HG02571 (cell line): ENCODE measurements around the gene CMTM1.
A peak's percentile ranks its signal among the peaks of the same experiment; 100 is the strongest.

ENCODE experiments used
- ATAC-seq: cut with Tn5 transposase; IDR thresholded peaks from one replicate; pipeline ENCODE4 v1.9.1; 2021; ENCODE audit warnings: mild to moderate bottlenecking, moderate library complexity; ENCODE audit not compliant: unreplicated experiment

CMTM1 gene

DNA sequence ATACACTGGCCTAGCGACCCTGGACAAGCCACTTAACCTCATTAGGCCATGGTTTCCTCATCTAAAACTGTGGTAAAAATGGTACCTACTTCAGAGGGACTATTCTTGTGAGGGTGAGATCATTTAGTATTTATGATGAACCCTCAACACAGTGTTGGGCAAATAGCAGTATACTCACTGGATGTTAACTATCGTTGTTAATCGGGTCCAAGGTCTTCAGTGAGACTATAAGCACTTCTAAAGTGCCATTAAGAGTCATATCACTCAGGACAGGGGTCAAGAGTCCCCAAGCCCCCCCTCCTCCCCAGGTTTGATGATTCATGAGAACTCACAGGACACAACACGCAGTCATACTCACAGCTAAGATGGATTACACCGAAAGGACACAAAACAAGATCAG, 27.3 kb upstream of the CMTM1 start:
- ATAC-seq, result no peak

DNA sequence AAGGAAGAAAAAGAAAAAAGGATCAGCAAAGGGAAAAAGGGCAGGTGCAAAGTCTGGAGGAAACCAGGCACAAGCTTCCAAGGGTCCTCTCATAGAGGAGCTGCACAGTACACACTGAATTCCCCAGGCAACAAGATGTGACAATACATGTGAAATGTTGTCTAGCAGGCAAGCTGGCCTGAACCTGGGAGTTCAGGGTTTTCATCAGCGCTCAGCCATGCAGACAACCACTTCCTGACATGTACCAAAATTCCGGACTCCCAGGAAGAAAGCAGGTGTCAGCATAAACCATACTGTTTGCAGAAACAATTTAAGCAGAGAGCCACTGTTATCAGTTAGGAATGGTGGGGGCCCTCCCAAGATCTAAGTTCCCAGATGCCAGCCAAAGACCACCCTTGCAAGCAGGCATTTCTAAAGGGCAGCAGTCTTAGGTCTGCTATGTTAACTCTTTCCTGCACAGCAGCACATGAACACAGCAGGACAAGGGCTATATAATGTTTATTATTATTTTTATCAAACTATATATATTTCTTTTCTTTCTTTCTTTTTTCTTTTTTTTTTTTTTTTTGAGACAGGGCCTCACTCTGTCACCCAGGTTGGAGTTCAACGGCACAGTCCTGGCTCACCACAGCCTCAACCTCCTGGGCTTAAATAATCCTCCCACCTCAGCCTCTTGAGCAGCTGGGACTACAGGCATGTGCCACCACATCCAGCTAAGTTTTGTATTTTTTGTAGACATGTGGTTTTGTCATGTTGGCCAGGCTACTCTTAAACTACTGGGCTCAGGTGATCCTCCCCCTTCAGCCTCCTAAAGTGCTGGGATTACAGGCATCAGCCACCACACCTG, 26.4 kb upstream of the CMTM1 start:
- ATAC-seq, result no peak

DNA sequence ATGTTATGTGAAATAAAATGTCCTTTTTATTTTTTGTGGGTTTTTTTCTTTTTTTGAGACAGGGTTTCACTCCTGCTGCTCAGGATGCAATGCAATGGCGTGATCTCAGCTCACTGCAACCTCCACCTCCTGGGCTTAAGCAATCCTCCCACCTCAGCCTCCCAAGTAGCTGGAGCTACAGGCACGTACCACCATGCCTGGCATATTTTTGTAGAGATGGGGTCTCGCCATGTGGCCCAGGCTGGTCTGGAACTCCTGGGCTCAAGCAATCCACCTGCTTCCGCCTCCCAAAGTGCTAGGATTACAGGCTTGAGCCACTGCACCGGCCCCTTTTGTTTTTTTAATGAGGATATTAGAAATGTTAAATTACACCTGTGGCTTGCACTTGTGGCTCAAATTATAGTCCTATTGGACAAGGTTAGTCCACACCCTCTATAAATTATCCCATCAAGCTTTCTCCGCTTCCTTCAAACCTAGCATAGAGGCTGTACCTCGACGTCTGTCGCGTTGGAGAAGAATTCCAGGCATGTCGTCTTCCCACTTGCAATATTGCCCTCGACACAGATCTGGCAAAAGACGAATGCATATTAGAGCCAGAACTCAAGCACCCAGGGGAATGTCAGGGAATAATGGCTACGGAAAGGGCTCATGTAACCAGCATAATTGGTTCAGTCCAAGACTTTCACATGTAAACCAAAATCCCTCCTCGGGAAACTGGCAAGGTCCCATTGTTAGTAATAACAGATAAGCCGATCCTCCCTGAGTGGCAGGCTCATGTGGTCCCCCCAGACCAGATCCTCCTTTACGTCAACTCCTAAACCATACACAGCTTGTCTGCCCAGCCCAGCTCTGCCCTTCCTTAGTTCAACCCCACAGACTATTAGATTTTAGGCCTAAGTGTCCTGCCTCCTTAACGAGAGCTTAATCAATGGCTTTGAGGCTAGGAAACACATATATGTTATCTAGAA, 24.6 kb upstream of the CMTM1 start:
- ATAC-seq, result no peak

DNA sequence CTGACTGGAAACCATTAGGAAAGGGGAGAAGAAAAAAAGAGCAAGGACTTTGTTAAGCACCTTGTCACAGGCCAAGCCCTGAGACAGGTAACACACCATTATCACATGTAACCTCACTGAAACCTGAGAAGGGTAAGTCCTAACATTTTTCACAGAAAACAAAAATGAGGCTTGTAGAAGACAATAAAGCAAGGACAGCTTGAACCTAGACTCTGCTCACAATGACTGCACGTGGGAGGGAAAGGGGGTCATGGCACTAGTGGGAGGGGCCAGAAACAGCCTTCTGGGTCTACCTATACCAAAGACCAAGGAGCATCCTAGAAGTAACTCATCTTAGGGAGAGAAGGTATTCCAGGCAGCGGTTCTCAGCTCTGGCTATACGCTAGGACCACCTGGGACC, 23.8 kb upstream of the CMTM1 start:
- no peak for ATAC-seq

DNA sequence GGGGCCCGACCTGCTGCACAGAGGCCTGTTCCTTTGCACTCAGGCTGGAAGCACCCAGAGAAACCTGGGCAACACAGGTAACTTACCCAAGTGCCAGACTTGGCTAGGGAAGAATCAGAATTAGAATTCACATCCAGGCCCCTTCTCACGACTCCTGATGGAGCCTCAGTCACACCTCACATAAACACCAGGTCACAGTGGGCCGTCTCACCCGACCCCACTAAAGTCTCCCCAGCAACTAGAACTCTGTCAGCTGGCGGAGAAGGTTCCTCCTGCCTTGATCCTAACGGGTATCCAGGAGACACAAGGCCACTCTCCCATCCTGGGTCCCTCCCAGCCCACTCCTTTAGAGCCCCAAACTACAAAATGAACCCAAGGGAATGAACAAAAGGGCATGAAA, 22.7 kb upstream of the CMTM1 start:
- ATAC-seq, result no peak

DNA sequence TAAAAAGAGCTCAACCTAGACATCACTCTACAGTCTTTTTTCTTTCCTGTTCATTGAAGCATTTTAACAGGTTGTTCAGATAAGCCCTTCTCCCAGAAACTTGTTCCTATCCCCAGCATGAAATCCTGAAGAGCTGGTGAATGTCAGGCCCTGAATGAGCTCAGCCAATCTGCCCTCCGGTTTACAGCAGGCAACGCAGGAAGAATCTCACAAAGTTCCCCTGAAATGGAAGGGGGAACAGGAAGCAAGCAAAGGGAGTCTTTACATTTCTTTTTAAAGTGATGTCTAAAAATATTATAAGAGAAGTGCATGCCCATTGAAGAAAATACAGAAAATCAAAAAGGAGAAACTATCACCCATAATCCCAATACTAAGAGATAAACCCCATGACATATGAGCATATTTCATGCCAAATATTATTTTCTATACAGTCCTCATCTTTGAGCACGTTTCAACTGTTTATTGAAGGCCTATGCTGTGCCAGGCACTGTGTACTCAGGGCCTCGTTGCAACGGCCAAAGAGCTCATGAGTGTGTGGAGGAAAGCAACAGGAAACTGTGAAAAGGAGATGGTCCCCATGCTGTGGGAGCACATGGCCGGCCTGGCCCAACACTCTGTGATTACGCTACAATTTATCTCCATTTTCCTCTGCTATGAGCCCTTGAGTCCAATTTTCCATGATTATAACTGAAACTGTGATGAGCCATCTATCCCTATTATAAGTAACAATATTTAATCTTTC, 22.1 kb upstream of the CMTM1 start:
- ATAC-seq, result no peak

DNA sequence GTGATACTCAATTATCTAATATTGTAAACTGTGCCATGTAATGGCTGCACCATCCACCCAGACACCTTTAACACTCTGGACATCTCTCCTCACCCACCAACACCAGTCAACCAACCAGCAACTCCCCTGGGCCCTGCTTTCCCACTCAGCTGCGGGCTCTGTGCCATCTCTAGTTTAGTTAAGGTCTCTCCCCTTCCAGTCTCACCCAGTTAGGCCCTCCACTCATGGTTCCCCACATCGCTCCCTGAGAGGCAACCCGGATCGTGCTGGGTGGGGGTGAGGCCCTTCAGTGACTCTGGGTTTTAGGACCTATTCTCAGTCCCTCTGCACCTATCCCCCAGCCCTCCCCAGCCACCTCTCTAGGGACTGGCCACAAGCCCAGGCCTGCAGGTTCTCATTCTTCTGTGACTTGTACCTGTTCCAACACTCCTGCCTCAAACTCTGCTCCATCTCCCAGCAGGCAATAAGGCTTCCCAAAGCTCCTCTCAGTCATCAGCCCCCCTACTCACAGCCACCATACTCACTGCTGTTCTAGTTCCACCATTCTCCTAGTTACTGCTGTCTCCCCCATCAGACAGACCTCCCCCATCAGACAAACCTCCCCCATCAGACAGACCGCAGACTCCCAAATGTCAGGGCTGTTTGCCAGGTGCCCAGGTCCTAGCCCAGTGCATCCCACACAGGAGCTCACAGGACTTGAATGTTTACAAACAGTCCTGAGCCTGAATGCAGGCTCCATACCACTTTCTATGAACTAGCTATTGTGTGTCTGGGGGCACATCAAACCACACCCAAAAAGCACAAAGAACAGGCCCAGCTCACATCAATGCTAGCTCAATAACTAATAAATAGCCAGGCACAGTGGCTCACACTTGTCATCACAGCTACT, 18.9 kb upstream of the CMTM1 start:
- ATAC-seq, result no peak

DNA sequence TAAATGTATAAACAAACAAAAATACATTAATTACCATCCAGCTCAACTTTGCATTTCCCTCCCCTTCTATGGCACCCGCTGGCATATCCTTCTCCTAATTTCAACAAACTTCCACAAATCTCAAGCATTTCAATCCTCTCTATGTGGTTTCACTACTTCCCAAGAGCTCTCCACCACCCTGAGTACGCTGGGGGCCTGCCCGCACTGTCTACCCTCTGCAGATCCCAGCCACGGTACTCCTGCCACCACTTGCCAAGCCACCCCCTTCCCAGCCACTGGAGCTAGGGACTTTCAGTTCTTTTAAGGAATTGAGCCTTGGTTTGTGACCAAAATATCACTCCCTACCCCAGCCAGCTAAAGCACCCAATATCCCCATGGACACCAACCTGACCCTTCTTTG, 18.2 kb upstream of the CMTM1 start:
- ATAC-seq, result no peak

DNA sequence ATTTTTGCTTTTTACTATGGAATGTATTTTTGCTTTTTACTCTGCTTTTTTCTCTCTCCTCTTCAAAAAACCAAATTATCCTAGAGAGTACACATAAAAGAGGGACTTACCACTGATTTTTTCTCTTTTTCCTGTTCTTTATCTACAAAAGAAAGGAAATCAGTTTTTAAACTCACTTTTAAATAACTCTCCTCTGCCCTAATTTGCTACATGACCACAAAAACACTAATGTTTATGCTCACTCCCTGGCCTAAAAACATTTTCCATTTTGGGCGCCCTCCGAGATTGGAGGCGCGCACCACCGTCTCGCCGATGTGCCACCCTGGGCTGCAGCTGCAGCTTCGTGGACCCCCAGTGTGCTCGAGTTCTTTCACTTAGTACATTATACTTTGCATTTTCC, 17.4 kb upstream of the CMTM1 start:
- ATAC-seq, result no peak

DNA sequence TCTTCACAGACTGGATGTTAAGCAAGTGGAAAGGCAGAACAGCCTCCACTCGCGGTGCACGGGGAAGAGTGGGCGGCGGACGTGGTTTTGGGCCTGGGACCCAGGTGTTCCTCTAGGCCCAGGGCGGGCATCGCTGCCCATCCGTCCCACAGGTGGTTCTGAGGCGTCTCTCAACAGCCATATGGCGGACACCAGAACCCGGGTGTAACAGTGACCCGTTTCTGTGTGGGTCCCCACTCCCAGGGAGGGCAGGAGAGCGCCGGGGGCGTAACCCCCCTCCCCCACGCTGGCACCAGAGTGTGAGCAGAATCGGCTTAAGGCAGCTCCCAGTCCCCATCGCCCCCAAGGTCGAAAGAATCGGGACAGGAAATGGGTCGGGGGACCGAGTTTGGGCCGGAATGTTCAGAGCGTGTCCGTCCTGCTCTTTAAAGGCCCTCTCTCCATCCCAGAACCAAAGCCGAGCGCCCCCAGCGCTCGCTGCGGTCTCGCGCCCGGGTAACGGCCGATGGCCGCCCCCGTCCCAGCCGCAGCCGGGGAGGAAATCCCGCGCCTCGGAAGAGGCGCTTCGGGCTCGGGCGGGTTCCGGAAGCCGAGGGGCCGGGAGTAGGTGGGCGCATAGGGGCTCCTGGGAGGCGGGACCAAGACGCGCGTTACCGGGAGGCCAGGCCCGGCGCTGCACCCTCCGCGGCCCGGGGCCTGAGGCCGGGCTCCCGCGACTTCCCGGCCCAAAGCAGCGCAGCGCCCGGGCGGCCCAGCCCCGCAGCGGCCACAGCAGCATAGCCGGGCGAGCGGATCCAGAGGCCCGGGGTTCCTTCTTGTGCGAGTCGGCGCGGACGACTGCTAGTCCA, 16.7 kb upstream of the CMTM1 start, which contains the start of gene TK2:
Gene TK2 (minus strand): TSS at position 839 of the 848 bp plus-strand sequence. CDS start 61 bp downstream, at position 778.
- ATAC-seq, result no peak

DNA sequence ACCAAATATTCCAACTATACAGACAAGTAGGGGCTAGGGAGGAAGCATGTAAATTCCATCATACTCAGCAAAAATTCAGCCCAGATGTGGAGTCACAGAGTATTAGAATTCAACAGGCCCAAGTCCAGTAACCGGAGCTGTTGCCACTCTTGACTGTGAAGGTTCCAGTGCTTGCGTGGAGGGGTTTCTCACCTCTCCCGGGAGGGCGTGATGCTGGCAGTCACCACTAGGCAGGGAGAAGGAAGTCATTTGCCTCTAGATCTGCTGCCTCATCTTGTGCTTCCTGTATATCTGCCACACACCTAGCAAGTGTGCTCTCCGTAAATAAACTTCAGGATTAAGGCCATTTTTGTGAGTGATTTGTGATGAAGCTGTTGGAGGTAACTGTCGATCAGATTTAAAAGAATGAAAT, 14.9 kb upstream of the CMTM1 start:
- ATAC-seq, result no peak

DNA sequence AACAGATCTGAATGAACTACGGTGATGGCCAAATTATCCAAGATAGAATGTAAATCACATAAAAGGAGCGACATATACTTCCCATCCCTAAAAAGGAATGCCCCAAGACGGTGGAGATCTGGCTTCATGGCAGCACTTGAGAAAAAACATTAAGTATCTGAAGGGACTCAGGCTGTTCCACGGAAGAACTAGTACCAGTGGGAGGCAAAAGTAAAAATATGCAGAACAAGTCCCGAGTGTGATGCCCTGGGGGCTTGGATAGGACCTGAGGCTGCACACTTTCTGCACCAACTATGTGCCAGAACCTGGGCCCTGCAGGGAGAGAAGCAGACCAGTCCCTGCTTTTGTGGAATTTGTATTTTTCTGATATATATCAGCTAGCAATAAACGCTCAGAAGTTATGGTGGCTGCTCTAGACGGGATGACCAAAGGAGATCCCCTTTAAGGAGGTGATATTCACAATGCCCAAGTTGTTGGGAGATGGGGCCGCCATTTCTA, 14.4 kb upstream of the CMTM1 start:
- no peak for ATAC-seq

DNA sequence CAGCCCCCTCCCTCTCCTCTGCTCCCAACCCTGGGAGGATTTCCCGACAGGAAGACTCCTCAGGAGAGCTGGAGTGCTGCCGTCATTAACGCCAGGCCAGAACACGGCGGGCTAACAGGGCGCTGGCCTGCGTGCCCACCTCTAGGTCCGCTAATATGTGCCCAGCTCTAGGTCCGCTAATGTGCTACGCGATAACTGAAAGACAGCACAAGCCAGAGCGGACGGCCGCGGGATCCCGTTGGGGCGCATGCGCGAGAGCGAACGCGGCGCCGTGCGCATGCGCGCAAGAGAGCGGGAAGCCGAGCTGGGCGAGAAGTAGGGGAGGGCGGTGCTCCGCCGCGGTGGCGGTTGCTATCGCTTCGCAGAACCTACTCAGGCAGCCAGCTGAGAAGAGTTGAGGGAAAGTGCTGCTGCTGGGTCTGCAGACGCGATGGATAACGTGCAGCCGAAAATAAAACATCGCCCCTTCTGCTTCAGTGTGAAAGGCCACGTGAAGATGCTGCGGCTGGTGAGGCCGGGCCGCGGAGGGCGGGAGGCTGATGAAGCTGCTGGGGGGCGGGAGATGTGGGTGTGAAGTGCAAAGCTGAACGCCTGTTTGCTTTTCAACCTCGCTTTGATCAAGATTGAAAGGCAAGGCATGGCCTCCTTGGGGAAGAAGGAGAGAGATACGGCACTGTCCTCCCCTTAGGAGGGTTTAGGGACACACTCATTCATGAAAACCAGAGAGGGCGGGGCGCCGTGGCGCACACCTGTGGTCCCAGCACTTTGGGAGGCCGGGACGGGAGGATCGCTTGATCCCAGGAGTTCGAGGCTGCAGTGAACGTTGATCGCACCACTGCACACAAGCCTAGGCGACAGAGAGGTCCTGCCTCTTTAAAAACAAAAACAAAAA, 13.7 kb upstream of the CMTM1 start, which contains the start of gene CKLF:
Gene CKLF (plus strand): TSS at position 291 of the 892 bp plus-strand sequence. CDS start 140 bp downstream, at position 431.
- peak; percentile 72 for ATAC-seq

DNA sequence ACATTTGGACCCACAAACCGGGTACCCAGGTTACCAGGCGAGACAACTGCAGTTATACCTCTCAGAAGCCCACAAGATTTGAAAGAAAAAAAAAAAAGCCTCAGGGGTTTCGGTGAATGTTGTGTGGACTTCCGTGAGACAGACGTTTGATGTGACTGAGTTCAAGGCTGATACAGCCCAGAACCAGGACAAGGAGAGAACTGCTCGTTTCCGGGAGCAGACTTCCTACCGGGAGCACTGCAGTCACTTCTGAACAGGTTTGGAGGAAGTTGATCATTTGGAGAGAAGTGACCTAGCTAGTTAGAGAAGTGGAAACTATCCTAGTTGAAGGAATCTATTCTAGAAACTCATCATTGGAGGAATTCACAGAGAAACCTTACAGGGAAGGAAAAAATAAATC, 13.0 kb upstream of the CMTM1 start:
- no peak for ATAC-seq

DNA sequence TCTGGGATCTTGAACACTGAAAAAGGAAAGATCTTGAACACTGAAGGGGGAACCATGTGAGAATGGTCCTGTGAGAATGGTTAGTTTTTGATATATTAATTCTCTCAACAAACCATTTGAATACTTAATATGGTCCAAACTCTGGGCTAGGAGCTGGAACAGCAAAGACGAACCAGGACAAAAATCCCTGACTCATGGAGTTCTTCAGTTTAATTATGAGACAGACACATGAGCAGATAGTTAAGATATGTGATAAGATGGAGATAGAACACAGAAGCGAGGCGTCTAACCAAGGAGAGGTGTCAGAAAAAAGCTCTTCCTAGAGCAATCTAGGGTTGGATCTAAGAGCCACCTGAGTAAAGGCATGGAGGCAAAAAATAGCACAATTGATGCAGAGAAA, 12.2 kb upstream of the CMTM1 start:
- no peak for ATAC-seq

DNA sequence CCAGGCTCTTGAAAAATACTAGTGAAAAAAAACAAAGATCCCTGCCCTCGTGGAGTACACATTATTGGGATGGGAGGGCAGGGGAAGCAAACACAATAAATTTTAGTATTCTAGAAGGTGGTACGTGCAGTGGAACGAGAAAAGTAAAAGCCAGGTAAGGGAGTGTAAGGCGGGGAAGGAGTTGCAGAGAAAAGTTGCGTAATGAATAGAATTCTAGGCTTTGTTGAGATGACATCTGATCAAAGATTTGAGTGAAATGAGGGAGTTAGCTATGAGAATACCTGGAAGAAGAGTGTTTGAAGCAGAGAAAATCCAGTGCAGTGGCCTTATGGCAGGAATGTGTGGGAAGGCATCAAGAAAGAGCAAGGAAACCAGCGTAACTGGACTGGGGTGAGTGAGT, 11.7 kb upstream of the CMTM1 start:
- ATAC-seq, result no peak

DNA sequence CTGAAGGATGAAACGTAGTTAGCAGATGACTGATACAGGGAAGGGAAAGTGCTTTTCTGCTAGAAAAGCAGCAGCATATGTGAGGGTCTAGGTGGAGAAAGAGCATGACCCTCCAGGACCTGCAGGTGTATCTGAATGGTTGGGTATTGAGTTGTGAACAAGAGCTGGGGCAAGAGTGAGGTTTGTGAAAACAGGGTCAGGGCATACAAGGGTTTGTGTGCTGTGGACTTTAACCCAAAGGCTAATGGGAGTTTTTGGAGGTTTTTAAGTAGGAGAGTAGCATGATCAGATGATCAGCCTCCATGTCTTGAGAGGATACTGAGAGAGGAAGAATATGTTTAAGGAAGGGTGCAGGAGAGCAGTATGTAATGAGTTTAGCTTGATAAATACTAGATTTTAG, 6.1 kb upstream of the CMTM1 start:
- no peak for ATAC-seq
